ENCODE data around the gene MTFMT.
"Not testable (repeated sequence)": the region's sequence is repeated elsewhere in the genome, so short reads cannot be mapped to it uniquely, and the experiment has no call there.

Gene MTFMT

DNA sequence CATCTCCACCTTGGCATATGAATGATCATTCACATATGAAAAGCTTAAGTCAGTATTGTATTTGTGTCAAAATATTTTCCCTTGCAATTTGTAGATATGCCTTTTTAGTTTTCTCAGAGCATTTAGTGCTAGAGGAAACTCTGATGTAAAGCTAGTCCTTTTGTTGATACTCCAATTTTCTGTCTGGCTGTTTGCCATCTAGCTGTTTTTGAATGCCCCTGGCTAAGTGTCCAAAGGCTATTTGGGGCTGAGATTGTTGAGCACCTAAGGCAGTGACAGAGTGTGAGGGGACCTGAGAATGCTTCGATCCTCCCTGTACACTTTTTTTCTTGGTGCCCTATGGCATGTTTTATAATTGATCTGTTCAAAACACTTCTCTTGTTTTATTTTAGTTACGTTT, 18.8 kb upstream of the MTFMT start:
- no peaks in the 10 kb centered on the region for H3K36me3 ChIP-seq (ENCODE audit: control insufficient read depth, insufficient read depth, low read length)
- no peak for DNase-seq (ENCODE audit: extremely low read depth, insufficient read length)
- H3K27me3 ChIP-seq (replicated peaks; ENCODE audit: control insufficient read depth, insufficient read depth, low read length): no peaks in the 10 kb centered on the region
- H3K4me3 ChIP-seq (replicated peaks; ENCODE audit: low read depth, low read length): no peak overlapping the region
- TF ChIP-seq, protein P1, sequence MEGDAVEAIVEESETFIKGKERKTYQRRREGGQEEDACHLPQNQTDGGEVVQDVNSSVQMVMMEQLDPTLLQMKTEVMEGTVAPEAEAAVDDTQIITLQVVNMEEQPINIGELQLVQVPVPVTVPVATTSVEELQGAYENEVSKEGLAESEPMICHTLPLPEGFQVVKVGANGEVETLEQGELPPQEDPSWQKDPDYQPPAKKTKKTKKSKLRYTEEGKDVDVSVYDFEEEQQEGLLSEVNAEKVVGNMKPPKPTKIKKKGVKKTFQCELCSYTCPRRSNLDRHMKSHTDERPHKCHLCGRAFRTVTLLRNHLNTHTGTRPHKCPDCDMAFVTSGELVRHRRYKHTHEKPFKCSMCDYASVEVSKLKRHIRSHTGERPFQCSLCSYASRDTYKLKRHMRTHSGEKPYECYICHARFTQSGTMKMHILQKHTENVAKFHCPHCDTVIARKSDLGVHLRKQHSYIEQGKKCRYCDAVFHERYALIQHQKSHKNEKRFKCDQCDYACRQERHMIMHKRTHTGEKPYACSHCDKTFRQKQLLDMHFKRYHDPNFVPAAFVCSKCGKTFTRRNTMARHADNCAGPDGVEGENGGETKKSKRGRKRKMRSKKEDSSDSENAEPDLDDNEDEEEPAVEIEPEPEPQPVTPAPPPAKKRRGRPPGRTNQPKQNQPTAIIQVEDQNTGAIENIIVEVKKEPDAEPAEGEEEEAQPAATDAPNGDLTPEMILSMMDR (IDR thresholded peaks at IDR 0.05; ENCODE audit: insufficient read depth, low read length, poor library complexity, severe bottlenecking): no peak

DNA sequence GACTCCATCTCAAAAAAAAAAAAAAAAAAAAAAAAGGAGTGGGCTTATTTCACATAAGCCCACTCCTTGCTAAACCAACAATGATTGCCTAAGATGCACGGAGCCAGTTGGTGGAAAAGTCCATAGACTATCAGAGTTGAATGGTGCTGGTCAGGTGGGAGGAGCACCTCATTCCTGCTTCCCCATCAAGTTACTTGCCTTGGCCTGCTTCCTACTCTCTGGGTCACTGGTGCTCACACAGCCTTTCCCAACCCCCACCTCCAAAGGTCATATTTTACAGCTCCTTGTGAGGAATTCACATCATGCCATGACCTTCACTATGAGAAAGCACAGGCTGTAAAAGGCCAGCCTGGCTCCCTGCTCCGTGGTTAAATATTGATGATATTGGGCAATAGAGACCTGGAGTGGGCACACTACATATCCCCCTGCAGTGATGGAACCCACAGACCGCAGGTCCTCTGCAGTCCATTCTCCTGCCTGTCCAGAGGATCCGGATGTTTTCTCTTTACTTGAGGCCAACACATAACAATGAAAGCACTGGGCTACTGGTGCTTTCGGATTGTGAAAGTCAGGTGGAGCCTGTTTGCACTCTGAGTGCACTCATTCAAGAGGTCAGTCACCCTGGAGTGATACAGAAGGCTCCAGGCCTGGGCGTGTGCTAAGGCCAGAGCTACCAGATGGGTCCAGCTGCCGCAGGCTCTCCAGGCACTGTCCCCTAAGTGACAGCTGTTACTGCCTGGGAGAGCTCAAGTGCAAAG, 15.5 kb upstream of the MTFMT start, which contains the start of gene SLC51B:
TSS of gene SLC51B (plus strand) at position 664 of the 758 bp plus-strand sequence. CDS start 4,618 bp downstream, outside the sequence.
- Histone ChIP-seq H3K36me3 (ENCODE audit: control insufficient read depth, insufficient read depth, low read length) (no peaks in the 10 kb centered on the region), H3K4me3 (replicated peaks; ENCODE audit: low read depth, low read length) (no peak within 1 kb of the TSS), H3K27me3 (replicated peaks; ENCODE audit: control insufficient read depth, insufficient read depth, low read length) (no peaks in the 10 kb centered on the region)
- DNase-seq (ENCODE audit: extremely low read depth, insufficient read length): no peak
- TF ChIP-seq, protein P1 (IDR thresholded peaks at IDR 0.05; ENCODE audit: insufficient read depth, low read length, poor library complexity, severe bottlenecking): no peak

DNA sequence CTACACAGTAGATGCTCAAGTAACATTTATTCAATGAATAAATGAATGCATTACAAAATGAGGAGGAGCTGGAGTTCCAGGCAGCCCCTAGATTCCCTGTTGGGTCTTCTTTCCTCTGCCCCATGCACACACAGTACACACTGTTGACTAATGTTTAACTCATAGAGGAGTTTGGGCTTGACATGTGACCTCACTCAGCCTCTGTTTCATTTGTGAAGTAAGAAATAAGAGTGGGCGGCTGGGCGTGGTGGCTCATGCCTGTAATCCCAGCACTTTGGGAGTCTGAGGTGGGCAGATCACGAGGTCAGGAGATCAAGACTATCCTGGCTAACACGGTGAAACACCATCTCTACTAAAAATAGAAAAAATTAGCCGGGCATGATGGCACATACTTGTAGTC, 14.8 kb upstream of the MTFMT start:
- not testable (repeated sequence) for DNase-seq (ENCODE audit: extremely low read depth, insufficient read length); H3K36me3 ChIP-seq (ENCODE audit: control insufficient read depth, insufficient read depth, low read length); H3K4me3 ChIP-seq (replicated peaks; ENCODE audit: low read depth, low read length); H3K27me3 ChIP-seq (replicated peaks; ENCODE audit: control insufficient read depth, insufficient read depth, low read length)

DNA sequence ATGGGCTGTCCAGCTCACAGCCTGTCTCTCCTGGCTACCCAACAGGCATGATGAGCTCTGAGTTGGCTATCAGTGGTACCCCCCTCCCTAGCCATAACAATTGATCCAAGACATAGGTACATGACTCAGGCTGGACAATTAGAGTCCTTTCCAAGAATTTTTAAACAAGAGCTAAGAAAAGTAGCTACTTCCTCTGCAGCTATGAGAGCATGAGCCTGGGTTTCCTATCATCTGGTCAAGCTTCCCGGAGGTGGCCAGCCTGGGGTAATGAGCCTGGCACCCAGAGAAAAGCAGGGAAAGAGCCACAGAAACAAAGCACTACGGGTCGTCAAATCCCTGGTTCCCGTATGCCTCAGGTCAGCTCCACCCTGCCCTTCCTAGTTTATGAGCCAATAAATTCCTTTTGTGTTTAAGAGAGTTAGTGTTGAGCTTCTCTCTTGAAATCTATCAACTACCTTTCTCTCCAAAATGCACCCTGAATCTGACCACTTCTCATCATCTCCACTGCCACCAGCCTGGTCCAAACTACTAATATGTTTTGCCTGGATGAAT, 13.4 kb upstream of the MTFMT start:
- H3K4me3 ChIP-seq (replicated peaks; ENCODE audit: low read depth, low read length): no peak overlapping the region
- H3K36me3 ChIP-seq (ENCODE audit: control insufficient read depth, insufficient read depth, low read length): no peaks in the 10 kb centered on the region
- TF ChIP-seq, protein P1 (IDR thresholded peaks at IDR 0.05; ENCODE audit: insufficient read depth, low read length, poor library complexity, severe bottlenecking): no peak
- H3K27me3 ChIP-seq (replicated peaks; ENCODE audit: control insufficient read depth, insufficient read depth, low read length): no peaks in the 10 kb centered on the region
- no peak for DNase-seq (ENCODE audit: extremely low read depth, insufficient read length)

DNA sequence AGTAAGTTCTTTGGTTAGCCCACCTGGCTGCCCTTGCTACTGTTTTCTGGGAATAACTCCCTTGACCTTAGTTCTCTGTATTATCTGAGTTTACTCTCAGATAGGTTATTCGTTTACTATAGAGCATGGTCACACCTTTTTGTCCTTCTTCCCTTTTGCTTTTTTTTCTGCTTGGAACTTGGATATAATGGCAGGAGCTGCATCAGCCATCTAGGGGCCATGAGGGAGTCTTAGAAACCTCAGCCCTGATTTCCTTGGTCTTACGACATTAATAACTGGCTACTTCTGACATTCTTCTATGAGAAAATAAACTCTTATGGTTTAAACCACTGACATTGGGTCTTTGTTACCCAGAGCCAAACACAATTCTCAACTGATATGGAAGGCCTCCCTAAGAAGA, 12.3 kb upstream of the MTFMT start:
- TF ChIP-seq, protein P1 (IDR thresholded peaks at IDR 0.05; ENCODE audit: insufficient read depth, low read length, poor library complexity, severe bottlenecking): no peak
- no peaks in the 10 kb centered on the region for H3K27me3 ChIP-seq (replicated peaks; ENCODE audit: control insufficient read depth, insufficient read depth, low read length)

DNA sequence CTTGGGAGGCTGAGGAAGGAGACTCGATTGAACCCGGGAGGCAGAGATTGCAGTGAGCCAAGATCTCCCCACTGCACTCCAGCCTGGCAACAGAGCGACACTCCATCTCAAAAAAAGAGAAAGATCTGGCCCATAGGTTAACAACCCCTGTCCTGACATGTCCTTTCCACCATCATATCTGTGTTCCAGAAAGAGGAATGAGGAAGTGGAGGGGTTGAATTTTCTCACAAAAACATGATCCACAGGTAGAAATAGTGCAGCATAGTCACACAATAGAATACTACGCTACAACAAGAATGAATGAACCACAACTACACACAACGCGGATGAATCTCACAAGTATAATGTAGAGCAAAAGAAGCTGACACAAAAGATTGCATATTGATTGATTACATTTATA, 11.0 kb upstream of the MTFMT start:
- TF ChIP-seq, protein P1 (IDR thresholded peaks at IDR 0.05; ENCODE audit: insufficient read depth, low read length, poor library complexity, severe bottlenecking): no peak
- no peaks in the 10 kb centered on the region for H3K27me3 ChIP-seq (replicated peaks; ENCODE audit: control insufficient read depth, insufficient read depth, low read length)
- no peak for DNase-seq (ENCODE audit: extremely low read depth, insufficient read length)
- no peaks in the 10 kb centered on the region for H3K36me3 ChIP-seq (ENCODE audit: control insufficient read depth, insufficient read depth, low read length)
- H3K4me3 ChIP-seq (replicated peaks; ENCODE audit: low read depth, low read length): no peak overlapping the region

More for the DNA sequence above, 12.3 kb upstream of the MTFMT start:
- H3K4me3 ChIP-seq (replicated peaks; ENCODE audit: low read depth, low read length): no peak overlapping the region
- no peak for DNase-seq (ENCODE audit: extremely low read depth, insufficient read length)
- no peaks in the 10 kb centered on the region for H3K36me3 ChIP-seq (ENCODE audit: control insufficient read depth, insufficient read depth, low read length)
